Trophoblast cell (in vitro differentiated cells and primary cell): ENCODE measurements around the gene BRSK2.
"Not testable (repeated sequence)": the region's sequence is repeated elsewhere in the genome, so short reads cannot be mapped to it uniquely, and the experiment has no call there.

Experiments
- DNase-seq, 2 donors: peaks; one replicate each; pipeline ENCODE4 v3.0.0-alpha.2; 2016
- H2AFZ ChIP-seq: 2 replicates; pipeline ENCODE4 v1.6.1; 2013; ENCODE audit warnings: low read length, moderate library complexity, mild to moderate bottlenecking; ENCODE audit not compliant: insufficient read depth, poor library complexity
- H2AK5ac ChIP-seq: 2 replicates; pipeline ENCODE4 v1.6.1; 2013; ENCODE audit warnings: mild to moderate bottlenecking, low read length
- H2BK120ac ChIP-seq: 2 replicates; pipeline ENCODE4 v1.6.1; 2013; ENCODE audit warnings: low read length, mild to moderate bottlenecking, moderate library complexity; ENCODE audit not compliant: insufficient read depth, poor library complexity
- H2BK12ac ChIP-seq: 2 replicates; pipeline ENCODE4 v1.6.1; 2013; ENCODE audit warnings: mild to moderate bottlenecking, low read length, moderate library complexity
- H2BK5ac ChIP-seq: 2 replicates; pipeline ENCODE4 v1.6.1; 2013; ENCODE audit warnings: low read length, low read depth, moderate library complexity, mild to moderate bottlenecking; ENCODE audit not compliant: poor library complexity
- H3K14ac ChIP-seq: 2 replicates; pipeline ENCODE4 v1.6.1; 2013; ENCODE audit warnings: mild to moderate bottlenecking, low read length
- H3K18ac ChIP-seq: 2 replicates; pipeline ENCODE4 v1.6.1; 2013; ENCODE audit warnings: mild to moderate bottlenecking, low read length
- H3K23ac ChIP-seq: 2 replicates; pipeline ENCODE4 v1.6.1; 2013; ENCODE audit warnings: low read length
- H3K27ac ChIP-seq: 2 replicates; pipeline ENCODE4 v1.5.1; 2013; ENCODE audit warnings: low read depth, mild to moderate bottlenecking, inconsistent platforms, low read length, moderate library complexity
- H3K27me3 ChIP-seq: 2 replicates; pipeline ENCODE4 v1.6.1; 2013; ENCODE audit warnings: inconsistent platforms, mild to moderate bottlenecking, low read length, moderate library complexity; ENCODE audit not compliant: insufficient read depth
- H3K36me3 ChIP-seq, 2 experiments: 1 replicate in 1 of 2; 2 replicates in 1 of 2; pipeline ENCODE4 v1.6.1; 2013; ENCODE audit warnings: low read length in 2 of 2, mild to moderate bottlenecking in 2 of 2, moderate library complexity in 1 of 2; ENCODE audit not compliant: insufficient read depth in 2 of 2, control insufficient read depth in 1 of 2
- H3K4ac ChIP-seq: 2 replicates; pipeline ENCODE4 v1.6.1; 2013; ENCODE audit warnings: low read depth, mild to moderate bottlenecking, low read length, moderate library complexity
- H3K4me1 ChIP-seq, 2 experiments: 1 replicate in 1 of 2; 2 replicates in 1 of 2; pipeline ENCODE4 v1.6.1; 2013; ENCODE audit warnings: low read length in 2 of 2, mild to moderate bottlenecking in 2 of 2, moderate library complexity in 1 of 2; ENCODE audit not compliant: insufficient read depth in 2 of 2, control insufficient read depth in 1 of 2
- H3K4me2 ChIP-seq: 2 replicates; pipeline ENCODE4 v1.6.1; 2013; ENCODE audit warnings: inconsistent platforms, mild to moderate bottlenecking, low read length, moderate library complexity
- H3K4me3 ChIP-seq: 2 replicates; pipeline ENCODE4 v1.5.1; 2013; ENCODE audit warnings: mild to moderate bottlenecking, low read depth, low read length, inconsistent platforms
- H3K79me1 ChIP-seq: one replicate; pipeline ENCODE4 v1.6.1; 2013; ENCODE audit warnings: low read length
- H3K79me2 ChIP-seq: 2 replicates; pipeline ENCODE4 v1.6.1; 2013; ENCODE audit warnings: low read length, mild to moderate bottlenecking; ENCODE audit not compliant: control insufficient read depth, insufficient read depth, poor library complexity
- H3K9ac ChIP-seq: 2 replicates; pipeline ENCODE4 v1.6.1; 2013; ENCODE audit warnings: mild to moderate bottlenecking, low read length
- H3K9me3 ChIP-seq: 2 replicates; pipeline ENCODE4 v1.6.1; 2013; ENCODE audit warnings: low read depth, mild to moderate bottlenecking, control low read depth, inconsistent platforms, low read length; ENCODE audit not compliant: insufficient read depth
- H4K12ac ChIP-seq: 2 replicates; pipeline ENCODE4 v1.6.1; 2013; ENCODE audit warnings: low read depth, mild to moderate bottlenecking, low read length, moderate library complexity
- H4K8ac ChIP-seq: 2 replicates; pipeline ENCODE4 v1.6.1; 2013; ENCODE audit warnings: low read depth, mild to moderate bottlenecking, low read length, moderate library complexity
- H4K91ac ChIP-seq: one replicate; pipeline ENCODE4 v1.6.1; 2013; ENCODE audit warnings: low read depth, mild to moderate bottlenecking, low read length, moderate library complexity
- WGBS: extraction: QIAGEN DNeasy Blood & Tissue Kit; methylation state at CpG from one replicate; pipeline ENCODE4 v1.1.7; 2013; ENCODE audit warnings: missing lambda C conversion rate; ENCODE audit not compliant: insufficient read length, insufficient coverage; ENCODE audit errors: extremely low coverage; 5-methylcytosine and 5-hydroxymethylcytosine counted together

The BRSK2 gene

DNA sequence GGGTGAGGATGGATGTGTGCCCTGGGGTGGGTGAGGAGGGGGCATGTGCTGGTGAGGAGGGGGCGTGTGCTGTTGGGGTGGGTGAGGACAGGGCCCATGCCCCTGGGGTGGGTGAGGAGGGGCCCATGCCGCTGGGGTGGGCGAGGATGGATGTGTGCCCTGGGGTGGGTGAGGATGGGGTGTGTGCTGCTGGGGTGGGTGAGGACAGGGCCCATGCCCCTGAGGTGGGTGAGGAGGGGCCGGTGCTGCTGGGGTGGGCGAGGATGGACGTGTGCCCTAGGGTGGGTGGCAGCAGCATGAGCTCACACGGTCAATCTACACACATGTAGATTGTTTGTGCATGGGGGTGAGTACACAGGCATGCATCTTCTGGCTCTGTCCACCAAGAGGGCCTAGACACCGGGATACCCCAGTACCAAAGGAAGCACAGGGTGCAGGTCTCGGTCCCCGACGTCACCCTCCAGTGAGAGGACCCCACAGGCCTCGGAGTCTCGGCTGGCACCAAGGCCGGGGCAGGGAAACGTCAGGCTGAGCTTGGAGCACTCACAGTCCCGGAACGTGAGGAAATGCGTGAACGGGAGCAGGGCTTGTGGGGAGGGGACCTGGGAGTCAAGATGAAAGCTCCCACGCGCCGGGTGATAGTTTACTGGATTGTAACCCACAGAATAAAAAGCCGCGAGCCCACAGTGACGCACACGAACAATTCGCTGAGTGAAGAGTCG lies 42.9 kb upstream of the BRSK2 start:
- Histone ChIP-seq H4K91ac (no peak overlapping the region), H3K79me1 (no peaks in the 10 kb centered on the region), H4K12ac (no peak overlapping the region), H3K27me3 (no peaks in the 10 kb centered on the region), H3K36me3 (no peaks in the 10 kb centered on the region), H4K8ac (no peak overlapping the region), H3K9me3 (no peaks in the 10 kb centered on the region), H3K4ac (no peak overlapping the region), H3K14ac (no peak overlapping the region), H2AFZ (no peak overlapping the region), H2BK5ac (no peak overlapping the region), H2BK12ac (no peak overlapping the region), H2BK120ac (no peak overlapping the region), H3K4me1 (no peaks in the 10 kb centered on the region), H3K18ac (no peak overlapping the region), H2AK5ac (no peak overlapping the region), H3K4me3 (no peak overlapping the region), H3K23ac (no peak overlapping the region), H3K79me2 (no peaks in the 10 kb centered on the region), H3K4me2 (no peak overlapping the region), H3K9ac (no peak overlapping the region), H3K27ac (no peak overlapping the region)
- no peak for DNase-seq
- WGBS = no CpG with 5 or more reads among the region's 28 CpGs

DNA sequence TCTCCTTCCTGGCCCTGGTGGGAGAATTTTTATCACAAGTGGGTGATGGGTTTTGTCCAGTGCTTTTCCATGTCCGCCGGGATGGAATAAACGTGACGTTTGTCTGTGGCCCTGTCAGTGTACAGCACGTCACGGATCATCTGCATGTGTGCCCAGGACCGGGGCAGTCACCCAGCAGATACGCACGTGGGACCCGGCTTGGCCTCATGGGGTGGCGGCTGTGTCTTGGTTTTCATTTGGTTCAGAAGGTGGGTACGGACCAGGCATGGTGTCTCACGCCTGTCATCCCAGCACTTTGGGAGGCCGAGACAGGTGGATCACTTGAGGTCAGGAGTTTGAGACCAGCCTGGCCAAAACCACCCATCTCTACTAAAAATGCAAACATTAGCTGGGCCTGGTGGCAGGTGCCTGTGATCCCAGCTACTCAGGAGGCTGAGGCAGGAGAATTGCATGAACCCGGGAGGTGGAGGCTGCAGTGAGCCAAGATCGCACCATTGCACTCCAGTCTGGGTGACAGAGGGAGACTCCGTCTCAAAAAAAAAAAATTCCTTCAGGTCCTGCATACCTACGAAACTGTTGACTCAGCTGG lies 42.2 kb upstream of the BRSK2 start:
- H2AK5ac ChIP-seq, H2BK5ac ChIP-seq, H3K4me3 ChIP-seq, H3K9me3 ChIP-seq, H2BK120ac ChIP-seq, H3K79me1 ChIP-seq, H4K12ac ChIP-seq, H3K4ac ChIP-seq, H3K4me2 ChIP-seq, H3K23ac ChIP-seq, H3K14ac ChIP-seq, H2AFZ ChIP-seq, H3K36me3 ChIP-seq, H3K27ac ChIP-seq, H3K18ac ChIP-seq, DNase-seq, H2BK12ac ChIP-seq, H3K4me1 ChIP-seq, H4K91ac ChIP-seq, H3K79me2 ChIP-seq, H4K8ac ChIP-seq, H3K9ac ChIP-seq, H3K27me3 ChIP-seq: not testable (repeated sequence)
- no CpG with 5 or more reads among the region's 18 CpGs for WGBS

DNA sequence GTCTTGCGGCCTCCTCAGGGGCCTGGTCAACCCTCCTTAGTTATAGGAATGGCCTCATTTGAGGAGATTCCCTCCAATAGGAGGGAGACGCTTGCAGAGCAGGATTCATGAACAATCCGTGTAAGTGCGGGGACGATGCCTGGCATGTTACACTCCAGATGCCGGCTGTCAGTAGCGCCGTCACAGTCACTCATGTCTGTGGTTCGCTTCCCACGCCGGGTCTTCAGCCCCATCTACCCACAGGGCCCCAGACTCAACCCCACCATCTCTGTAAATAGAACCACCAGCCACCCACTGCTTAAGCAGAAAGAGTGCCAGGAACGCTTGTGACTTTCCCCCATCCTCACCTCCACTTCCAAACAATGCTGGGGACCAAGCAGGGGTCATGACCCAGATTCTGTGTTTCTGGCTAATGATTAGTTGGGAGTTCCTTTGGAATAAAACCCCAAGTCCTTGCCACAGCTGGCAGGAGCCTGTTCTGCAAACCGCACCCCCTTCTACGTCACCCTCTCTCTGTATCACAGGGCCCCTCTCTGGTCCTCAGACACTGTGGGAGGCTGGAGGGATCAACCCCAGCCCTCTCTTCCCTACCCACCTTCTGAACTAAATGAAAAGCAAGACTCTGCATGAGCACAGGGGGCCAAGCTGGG lies 41.5 kb upstream of the BRSK2 start:
- no peak overlapping the region for H4K8ac ChIP-seq

DNA sequence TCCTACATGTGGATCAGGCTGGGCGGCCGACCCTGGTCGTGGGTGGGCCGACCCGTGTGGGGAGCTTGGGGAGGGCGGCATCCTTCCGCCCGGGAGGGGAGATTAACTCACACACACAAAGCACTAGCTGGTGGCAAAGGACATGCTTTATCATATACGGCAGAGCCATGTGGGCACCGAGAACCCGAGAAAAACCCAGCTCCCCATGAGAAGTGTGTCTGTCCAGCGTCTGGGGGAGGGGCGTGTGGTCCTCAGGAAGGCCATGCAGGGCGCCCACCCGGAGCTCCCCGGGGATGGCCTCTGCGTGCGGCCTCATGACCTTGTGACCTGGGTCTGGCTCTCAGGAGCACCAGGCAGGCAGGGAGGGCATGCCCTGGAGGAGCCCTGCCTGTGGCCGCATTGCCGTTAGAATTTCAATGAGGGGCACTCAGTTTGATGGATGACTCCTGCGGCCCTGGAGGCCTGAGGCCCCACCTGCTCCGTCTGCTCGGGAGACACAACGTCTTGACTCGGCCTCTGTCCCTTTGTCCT lies 40.9 kb upstream of the BRSK2 start:
- no peak overlapping the region for H3K23ac ChIP-seq
- H3K36me3 ChIP-seq = no peaks in the 10 kb centered on the region
- no peaks in the 10 kb centered on the region for H3K27me3 ChIP-seq
- no peak overlapping the region for H3K4ac ChIP-seq
- no peak overlapping the region for H4K91ac ChIP-seq
- DNase-seq = no peak
- H2BK5ac ChIP-seq = no peak overlapping the region
- H3K9me3 ChIP-seq = no peaks in the 10 kb centered on the region
- no peak overlapping the region for H2BK120ac ChIP-seq
- no peak overlapping the region for H3K4me2 ChIP-seq
- H2AFZ ChIP-seq = no peak overlapping the region
- no peak overlapping the region for H3K4me3 ChIP-seq
- no peak overlapping the region for H2AK5ac ChIP-seq
- H4K12ac ChIP-seq = no peak overlapping the region
- no peak overlapping the region for H3K14ac ChIP-seq
- no CpG with 5 or more reads among the region's 25 CpGs for WGBS
- no peaks in the 10 kb centered on the region for H3K4me1 ChIP-seq
- no peak overlapping the region for H2BK12ac ChIP-seq
- H3K18ac ChIP-seq = no peak overlapping the region
- no peaks in the 10 kb centered on the region for H3K79me2 ChIP-seq
- H4K8ac ChIP-seq = no peak overlapping the region
- no peaks in the 10 kb centered on the region for H3K79me1 ChIP-seq
- no peak overlapping the region for H3K9ac ChIP-seq
- no peak overlapping the region for H3K27ac ChIP-seq

More for the DNA sequence above, 41.5 kb upstream of the BRSK2 start:
- H3K27ac ChIP-seq = no peak overlapping the region
- H3K4me3 ChIP-seq = no peak overlapping the region
- DNase-seq = no peak
- H3K79me2 ChIP-seq = no peaks in the 10 kb centered on the region
- no peak overlapping the region for H3K4me2 ChIP-seq
- H3K79me1 ChIP-seq = no peaks in the 10 kb centered on the region
- no peak overlapping the region for H2BK12ac ChIP-seq
- no peak overlapping the region for H4K12ac ChIP-seq
- H2BK5ac ChIP-seq = no peak overlapping the region
- no peak overlapping the region for H4K91ac ChIP-seq
- H3K9ac ChIP-seq = no peak overlapping the region
- H2AK5ac ChIP-seq = no peak overlapping the region
- H3K14ac ChIP-seq = no peak overlapping the region
- H3K4ac ChIP-seq = no peak overlapping the region
- no peaks in the 10 kb centered on the region for H3K27me3 ChIP-seq
- no peak overlapping the region for H3K18ac ChIP-seq
- WGBS = no CpG with 5 or more reads among the region's 14 CpGs
- no peak overlapping the region for H2AFZ ChIP-seq
- H2BK120ac ChIP-seq = no peak overlapping the region
- no peaks in the 10 kb centered on the region for H3K9me3 ChIP-seq
- H3K36me3 ChIP-seq = no peaks in the 10 kb centered on the region
- H3K4me1 ChIP-seq = no peaks in the 10 kb centered on the region
- H3K23ac ChIP-seq = no peak overlapping the region
